ENCODE data around the gene RFWD3.

DNA sequence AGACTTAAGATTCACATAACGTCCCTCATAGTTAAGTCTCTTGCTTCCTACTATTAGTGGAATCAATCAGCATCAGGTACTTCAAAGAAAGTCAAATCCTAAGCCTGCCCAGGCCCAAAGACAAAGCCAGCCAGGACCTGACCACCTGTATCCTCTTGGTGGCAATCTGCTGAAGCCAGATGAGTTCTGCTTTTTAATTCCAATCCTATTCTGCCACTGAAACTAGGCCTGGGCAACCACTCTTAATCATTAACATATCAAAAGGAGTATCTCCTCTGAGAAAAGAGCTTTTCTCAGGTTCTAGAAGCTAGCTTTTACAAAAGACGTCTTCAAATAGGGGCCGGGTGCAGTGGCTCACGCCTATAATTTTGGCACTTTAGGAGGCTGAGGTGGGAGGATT lies 44.7 kb downstream of the RFWD3 start:
- TF ChIP-seq, protein P1, sequence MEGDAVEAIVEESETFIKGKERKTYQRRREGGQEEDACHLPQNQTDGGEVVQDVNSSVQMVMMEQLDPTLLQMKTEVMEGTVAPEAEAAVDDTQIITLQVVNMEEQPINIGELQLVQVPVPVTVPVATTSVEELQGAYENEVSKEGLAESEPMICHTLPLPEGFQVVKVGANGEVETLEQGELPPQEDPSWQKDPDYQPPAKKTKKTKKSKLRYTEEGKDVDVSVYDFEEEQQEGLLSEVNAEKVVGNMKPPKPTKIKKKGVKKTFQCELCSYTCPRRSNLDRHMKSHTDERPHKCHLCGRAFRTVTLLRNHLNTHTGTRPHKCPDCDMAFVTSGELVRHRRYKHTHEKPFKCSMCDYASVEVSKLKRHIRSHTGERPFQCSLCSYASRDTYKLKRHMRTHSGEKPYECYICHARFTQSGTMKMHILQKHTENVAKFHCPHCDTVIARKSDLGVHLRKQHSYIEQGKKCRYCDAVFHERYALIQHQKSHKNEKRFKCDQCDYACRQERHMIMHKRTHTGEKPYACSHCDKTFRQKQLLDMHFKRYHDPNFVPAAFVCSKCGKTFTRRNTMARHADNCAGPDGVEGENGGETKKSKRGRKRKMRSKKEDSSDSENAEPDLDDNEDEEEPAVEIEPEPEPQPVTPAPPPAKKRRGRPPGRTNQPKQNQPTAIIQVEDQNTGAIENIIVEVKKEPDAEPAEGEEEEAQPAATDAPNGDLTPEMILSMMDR (IDR thresholded peaks at IDR 0.05; ENCODE audit: low read length), result no peak
- no peak for TF ChIP-seq EZH2 (IDR thresholded peaks at IDR 0.05; ENCODE audit: borderline replicate concordance, low read length)
